Calu3 (cell line): Measurements from ENCODE around the gene MSI2. TPM values are rescaled to one million over a fixed set of nuclear protein-coding genes. Genes with fewer than 3 reads are reported as not detected.

ENCODE experiments used
- BruUV-seq: library from RNA; stranded (reverse); fragments of 400-500 nt; replicated peaks from 2 replicates; lab custom pipeline; 2021; lab: Mats Ljungman, UMichigan
- CTCF ChIA-PET: fragments of 300-600 bp; sonication (Branson Sonifier 250); formaldehyde crosslinking; loops from one replicate; lab custom pipeline; 2022; ENCODE audit warnings: antibody characterized with exemption; lab: Charles Lee
- DNase-seq: peaks from one replicate; pipeline ENCODE4 v3.0.0; 2022
- H3K27ac Mint-ChIP-seq: one replicate; pipeline ENCODE4 v1.8.0; 2022; ENCODE audit warnings: mixed read lengths; ENCODE audit not compliant: unreplicated experiment
- H3K27me3 Mint-ChIP-seq: one replicate; pipeline ENCODE4 v1.8.0; 2022; ENCODE audit warnings: mixed read lengths; ENCODE audit not compliant: unreplicated experiment
- H3K36me3 Mint-ChIP-seq: one replicate; pipeline ENCODE4 v1.8.0; 2022; ENCODE audit warnings: mild to moderate bottlenecking, moderate library complexity, mixed read lengths; ENCODE audit not compliant: insufficient read depth, unreplicated experiment
- H3K4me1 Mint-ChIP-seq: one replicate; pipeline ENCODE4 v1.8.0; 2022; ENCODE audit warnings: mild to moderate bottlenecking, low read depth, mixed read lengths; ENCODE audit not compliant: unreplicated experiment
- H3K4me3 Mint-ChIP-seq: one replicate; pipeline ENCODE4 v1.8.0; 2022; ENCODE audit warnings: mild to moderate bottlenecking, low read depth, moderate library complexity, mixed read lengths; ENCODE audit not compliant: unreplicated experiment
- H3K9me3 Mint-ChIP-seq: one replicate; pipeline ENCODE4 v1.8.0; 2022; ENCODE audit warnings: low read depth, mixed read lengths; ENCODE audit not compliant: unreplicated experiment
- CTCF ChIP-seq: fragments of 200-600 bp; IDR thresholded peaks from one replicate; pipeline ENCODE4 v1.8.0; 2022; ENCODE audit warnings: antibody characterized with exemption; ENCODE audit not compliant: unreplicated experiment
- intact Hi-C: fragments of 100-400 bp; cut with micrococcal nuclease; formaldehyde crosslinking; loops from one replicate; pipeline ENCODE4 v1.10.0; 2022; ENCODE audit not compliant: unreplicated experiment
- total RNA-seq: library from RNA; stranded (reverse); gene quantifications from 2 replicates; pipeline ENCODE4 v1.2.3, GENCODE V29; 2022

The MSI2 gene
- total RNA-seq, 1 experiment from 2014 or later = 66.4 TPM

- no peaks in the 10 kb centered on the region for H3K9me3 Mint-ChIP-seq
- BruUV-seq = no TSS peak
- no peaks in the 10 kb centered on the region for H3K36me3 Mint-ChIP-seq
- DNase-seq = no peak
- TF ChIP-seq CTCF = no peak
- no peak overlapping the region for H3K4me3 Mint-ChIP-seq
- CTCF ChIA-PET = no interaction called here
- no peaks in the 10 kb centered on the region for H3K27me3 Mint-ChIP-seq
- intact Hi-C loops = no loop called here
- no peaks in the 10 kb centered on the region for H3K4me1 Mint-ChIP-seq
- H3K27ac Mint-ChIP-seq = no peak overlapping the region
Measured at GRCh38 chr17:57614742-57615141, 358.4 kb downstream of the MSI2 start.

- no peaks in the 10 kb centered on the region for H3K36me3 Mint-ChIP-seq
- no peak for TF ChIP-seq CTCF
- H3K27me3 Mint-ChIP-seq = no peaks in the 10 kb centered on the region
- H3K4me1 Mint-ChIP-seq = no peaks in the 10 kb centered on the region
- no peak overlapping the region for H3K4me3 Mint-ChIP-seq
- BruUV-seq = no TSS peak
- H3K9me3 Mint-ChIP-seq = no peaks in the 10 kb centered on the region
- no peak overlapping the region for H3K27ac Mint-ChIP-seq
- CTCF ChIA-PET = no interaction called here
- intact Hi-C loops = no loop called here
- DNase-seq = no peak
Measured at GRCh38 chr17:57615836-57616757, 359.8 kb downstream of the MSI2 start.

- Mint-ChIP-seq H3K27me3 (no peaks in the 10 kb centered on the region), H3K4me1 (no peaks in the 10 kb centered on the region), H3K36me3 (no peaks in the 10 kb centered on the region), H3K9me3 (no peaks in the 10 kb centered on the region), H3K27ac (no peak overlapping the region), H3K4me3 (no peak overlapping the region)
- intact Hi-C loops = no loop called here
- DNase-seq = no peak
- CTCF ChIA-PET = no interaction called here
- no TSS peak for BruUV-seq
- no peak for TF ChIP-seq CTCF
Measured at GRCh38 chr17:57617218-57617617, 360.9 kb downstream of the MSI2 start.

- CTCF ChIA-PET = no interaction called here
- intact Hi-C loops = no loop called here
Measured at GRCh38 chr17:57619061-57619937, 363.0 kb downstream of the MSI2 start.

More at GRCh38 chr17:57619061-57619937, 363.0 kb downstream of the MSI2 start:
- H3K4me1 Mint-ChIP-seq = peaks cover 9% of the 10 kb centered on the region
- H3K9me3 Mint-ChIP-seq = no peaks in the 10 kb centered on the region
- DNase-seq = no peak
- TF ChIP-seq CTCF = no peak
- no peak overlapping the region for H3K27ac Mint-ChIP-seq
- no TSS peak for BruUV-seq
- no peaks in the 10 kb centered on the region for H3K36me3 Mint-ChIP-seq
- no peak overlapping the region for H3K4me3 Mint-ChIP-seq
- no peaks in the 10 kb centered on the region for H3K27me3 Mint-ChIP-seq
